H1 (cell line): ENCODE data around the gene MPHOSPH10. TPM values are rescaled to one million over a fixed set of nuclear protein-coding genes. Genes with fewer than 3 reads are reported as not detected.

ENCODE experiments used
- BCL11A ChIP-seq, 2 experiments: IDR thresholded peaks; one replicate each; pipeline ENCODE4 v1.6.1; 2011; ENCODE audit warnings: low read depth in 2 of 2, low read length in 2 of 2, mild to moderate bottlenecking in 2 of 2
- CTBP2 ChIP-seq: IDR thresholded peaks from 2 replicates; pipeline ENCODE4 v1.7.0; 2011; ENCODE audit warnings: borderline replicate concordance, mild to moderate bottlenecking, moderate library complexity, mixed read lengths, low read length; ENCODE audit not compliant: insufficient read depth, insufficient read length
- EGR1 ChIP-seq: IDR thresholded peaks from 2 replicates; pipeline ENCODE4 v1.6.1; 2011; ENCODE audit warnings: low read depth, low read length, borderline replicate concordance
- GTF2F1 ChIP-seq: IDR thresholded peaks from 2 replicates; pipeline ENCODE4 v1.6.1; 2012; ENCODE audit warnings: low read depth, low read length, improper control_type of control experiment, borderline replicate concordance
- NANOG ChIP-seq: IDR thresholded peaks from 2 replicates; pipeline ENCODE4 v1.6.1; 2011; ENCODE audit warnings: low read length, low read depth, mild to moderate bottlenecking, inconsistent platforms; ENCODE audit not compliant: insufficient read depth, poor library complexity, severe bottlenecking
- NRF1 ChIP-seq: IDR thresholded peaks from 2 replicates; pipeline ENCODE4 v1.6.1; 2011; ENCODE audit warnings: mild to moderate bottlenecking, low read depth, low read length, improper control_type of control experiment
- POU5F1 ChIP-seq: IDR thresholded peaks from 2 replicates; pipeline ENCODE4 v1.6.1; 2011; ENCODE audit warnings: low read depth, mild to moderate bottlenecking, low read length, moderate library complexity
- SIRT6 ChIP-seq: IDR thresholded peaks from one replicate; pipeline ENCODE4 v1.7.1; 2012; ENCODE audit warnings: low read length, inconsistent platforms
- polyA plus RNA-seq, 7 experiments: library from polyadenylated mRNA; depleted of rRNA in 3 of 7; stranded (reverse) in 5 of 7; unstranded in 2 of 7; fragments of >200 nt in 5 of 7; fragments of 200-250 nt in 2 of 7; gene quantifications; 1 replicate in 5 of 7; 2 replicates in 1 of 7; 4 replicates in 1 of 7; pipeline versions ENCODE4 v1.2.1 to v1.2.3, GENCODE V29; 2011 to 2013; ENCODE audit warnings: missing spikeins in 2 of 7, mixed read lengths in 2 of 7
- total RNA-seq: library from RNA; stranded (reverse); fragmentation: NEBNext Ultra II Directional; extraction: Animal tissue kit (Norgen Biotek cat#: 25700); gene quantifications from 2 replicates; pipeline ENCODE4 v1.2.1, GENCODE V29; 2021

Gene MPHOSPH10
- total and polyA plus RNA-seq, 2 of the 8 experiments (the other 6 are each of a cell fraction or from before 2014, with no cell fraction given): 4.5 to 39.1 TPM

DNA sequence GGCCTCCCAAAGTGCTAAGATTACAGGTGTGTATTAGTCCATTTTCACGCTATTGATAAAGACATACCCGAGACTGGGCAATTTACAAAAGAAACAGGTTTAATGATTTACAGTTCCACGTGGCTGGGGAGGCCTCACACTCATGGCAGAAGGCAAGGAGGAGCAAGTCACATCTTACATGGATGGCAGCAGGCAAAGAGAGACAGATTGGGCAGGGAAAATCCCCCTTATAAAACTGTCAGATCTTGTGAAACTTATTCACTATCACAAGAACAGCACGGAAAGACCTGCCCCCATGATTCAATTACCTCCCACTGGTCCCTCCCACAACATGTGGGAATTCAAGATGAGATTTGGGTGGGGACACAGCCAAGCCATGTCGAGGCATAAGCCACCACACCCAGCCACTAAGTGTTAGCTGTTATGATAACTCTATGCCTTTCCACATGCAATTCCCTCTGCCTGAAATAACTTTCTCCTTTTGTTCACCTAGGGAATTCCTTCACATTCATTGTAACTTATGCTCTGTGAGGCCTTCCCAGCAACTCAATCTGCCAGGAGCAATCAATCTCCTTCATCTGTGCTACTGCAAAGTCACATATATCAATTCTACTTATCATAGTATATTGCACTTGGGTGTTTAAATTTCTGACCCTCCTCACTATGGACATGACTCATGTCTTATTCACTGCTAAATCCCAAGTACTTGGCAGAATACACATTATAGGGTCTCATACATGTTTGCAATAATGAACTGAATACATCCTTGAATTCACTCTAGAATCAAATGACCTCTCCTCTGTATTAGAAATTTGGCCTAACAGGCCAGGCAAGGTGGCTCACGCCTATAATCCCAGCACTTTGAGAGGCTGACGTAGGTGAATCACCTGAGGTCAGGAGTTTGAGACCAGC, 7.8 kb upstream of the MPHOSPH10 start (continued):
- TF ChIP-seq EGR1: no peak
- TF ChIP-seq POU5F1: no peak
- TF ChIP-seq NRF1: no peak
- no peak for TF ChIP-seq SIRT6
- TF ChIP-seq NANOG: no peak
- TF ChIP-seq BCL11A (IDR thresholded peaks at IDR 0.05; ENCODE audit: low read depth in 2 of 2, low read length in 2 of 2): no peak
- TF ChIP-seq CTBP2: no peak
- no peak for TF ChIP-seq GTF2F1
- TF ChIP-seq, all 59 proteins: peak for 0
